ENCODE data around the gene ZNF695.

ZNF695 gene

DNA sequence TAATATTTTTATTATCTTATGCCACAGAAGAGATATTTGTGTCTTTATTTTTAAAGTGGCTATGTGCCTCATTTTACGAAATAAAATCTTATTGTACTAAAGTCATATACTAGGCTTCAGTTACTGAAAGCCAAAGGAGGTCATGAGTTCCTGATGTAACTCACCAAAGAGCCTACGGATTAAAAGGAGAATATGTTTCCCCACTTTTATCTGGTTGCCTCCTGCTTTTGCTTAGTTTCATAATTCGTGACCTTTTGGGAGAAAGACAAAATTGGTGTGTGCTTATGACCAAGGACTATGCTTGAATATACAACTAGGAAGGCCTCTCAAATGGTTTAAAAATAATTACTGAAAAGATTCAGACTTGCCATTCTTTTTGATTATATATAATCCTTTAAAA lies 57.9 kb downstream of the ZNF695 start:
- TF ChIP-seq CREB1 (IDR thresholded peaks at IDR 0.05; ENCODE audit: low read depth) (no peak), EP300 (IDR thresholded peaks at IDR 0.05; ENCODE audit: borderline replicate concordance) (no peak), TEAD4 (IDR thresholded peaks at IDR 0.05) (no peak), NFIC (IDR thresholded peaks at IDR 0.05) (no peak), CEBPB (IDR thresholded peaks at IDR 0.05) (no peak), ZBTB7A (IDR thresholded peaks at IDR 0.05; ENCODE audit: low read depth) (no peak), TAF1 (IDR thresholded peaks at IDR 0.05; ENCODE audit: low read depth) (no peak), TCF12 (IDR thresholded peaks at IDR 0.05; ENCODE audit: low read depth) (no peak), EGR1 (IDR thresholded peaks at IDR 0.05) (no peak), YY1 (IDR thresholded peaks at IDR 0.05; ENCODE audit: low read depth) (no peak), RAD21 (IDR thresholded peaks at IDR 0.05; ENCODE audit: low read depth) (no peak), FOXM1 (IDR thresholded peaks at IDR 0.05; ENCODE audit: borderline replicate concordance, low read depth) (no peak)
- TF ChIP-seq, protein P1, sequence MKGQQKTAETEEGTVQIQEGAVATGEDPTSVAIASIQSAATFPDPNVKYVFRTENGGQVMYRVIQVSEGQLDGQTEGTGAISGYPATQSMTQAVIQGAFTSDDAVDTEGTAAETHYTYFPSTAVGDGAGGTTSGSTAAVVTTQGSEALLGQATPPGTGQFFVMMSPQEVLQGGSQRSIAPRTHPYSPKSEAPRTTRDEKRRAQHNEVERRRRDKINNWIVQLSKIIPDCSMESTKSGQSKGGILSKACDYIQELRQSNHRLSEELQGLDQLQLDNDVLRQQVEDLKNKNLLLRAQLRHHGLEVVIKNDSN (IDR thresholded peaks at IDR 0.05): no peak
- TF ChIP-seq, protein P2, sequence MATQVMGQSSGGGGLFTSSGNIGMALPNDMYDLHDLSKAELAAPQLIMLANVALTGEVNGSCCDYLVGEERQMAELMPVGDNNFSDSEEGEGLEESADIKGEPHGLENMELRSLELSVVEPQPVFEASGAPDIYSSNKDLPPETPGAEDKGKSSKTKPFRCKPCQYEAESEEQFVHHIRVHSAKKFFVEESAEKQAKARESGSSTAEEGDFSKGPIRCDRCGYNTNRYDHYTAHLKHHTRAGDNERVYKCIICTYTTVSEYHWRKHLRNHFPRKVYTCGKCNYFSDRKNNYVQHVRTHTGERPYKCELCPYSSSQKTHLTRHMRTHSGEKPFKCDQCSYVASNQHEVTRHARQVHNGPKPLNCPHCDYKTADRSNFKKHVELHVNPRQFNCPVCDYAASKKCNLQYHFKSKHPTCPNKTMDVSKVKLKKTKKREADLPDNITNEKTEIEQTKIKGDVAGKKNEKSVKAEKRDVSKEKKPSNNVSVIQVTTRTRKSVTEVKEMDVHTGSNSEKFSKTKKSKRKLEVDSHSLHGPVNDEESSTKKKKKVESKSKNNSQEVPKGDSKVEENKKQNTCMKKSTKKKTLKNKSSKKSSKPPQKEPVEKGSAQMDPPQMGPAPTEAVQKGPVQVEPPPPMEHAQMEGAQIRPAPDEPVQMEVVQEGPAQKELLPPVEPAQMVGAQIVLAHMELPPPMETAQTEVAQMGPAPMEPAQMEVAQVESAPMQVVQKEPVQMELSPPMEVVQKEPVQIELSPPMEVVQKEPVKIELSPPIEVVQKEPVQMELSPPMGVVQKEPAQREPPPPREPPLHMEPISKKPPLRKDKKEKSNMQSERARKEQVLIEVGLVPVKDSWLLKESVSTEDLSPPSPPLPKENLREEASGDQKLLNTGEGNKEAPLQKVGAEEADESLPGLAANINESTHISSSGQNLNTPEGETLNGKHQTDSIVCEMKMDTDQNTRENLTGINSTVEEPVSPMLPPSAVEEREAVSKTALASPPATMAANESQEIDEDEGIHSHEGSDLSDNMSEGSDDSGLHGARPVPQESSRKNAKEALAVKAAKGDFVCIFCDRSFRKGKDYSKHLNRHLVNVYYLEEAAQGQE (IDR thresholded peaks at IDR 0.05; ENCODE audit: low read depth): no peak
- TF ChIP-seq, protein P3, sequence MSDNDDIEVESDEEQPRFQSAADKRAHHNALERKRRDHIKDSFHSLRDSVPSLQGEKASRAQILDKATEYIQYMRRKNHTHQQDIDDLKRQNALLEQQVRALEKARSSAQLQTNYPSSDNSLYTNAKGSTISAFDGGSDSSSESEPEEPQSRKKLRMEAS (IDR thresholded peaks at IDR 0.05): no peak

DNA sequence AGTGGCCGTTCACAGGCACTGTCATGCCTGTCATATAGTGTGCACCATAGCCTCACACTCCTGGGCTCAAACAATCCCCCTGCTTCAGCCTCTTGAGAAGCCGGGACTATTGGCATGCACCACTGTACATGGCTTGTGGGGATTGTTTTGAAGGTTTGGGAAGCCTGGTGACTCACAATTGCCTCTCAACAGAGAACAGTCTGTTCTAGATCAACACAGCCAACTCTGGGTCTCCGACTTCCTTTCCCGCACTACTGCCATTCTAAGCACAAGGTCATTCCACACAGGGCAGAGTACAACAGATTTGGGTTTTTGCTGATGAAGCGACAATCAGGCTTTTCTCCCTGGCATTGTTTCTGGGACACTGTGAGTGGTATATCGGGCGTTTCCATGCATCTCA lies 60.6 kb downstream of the ZNF695 start:
- TF ChIP-seq NFIC (IDR thresholded peaks at IDR 0.05): no peak

DNA sequence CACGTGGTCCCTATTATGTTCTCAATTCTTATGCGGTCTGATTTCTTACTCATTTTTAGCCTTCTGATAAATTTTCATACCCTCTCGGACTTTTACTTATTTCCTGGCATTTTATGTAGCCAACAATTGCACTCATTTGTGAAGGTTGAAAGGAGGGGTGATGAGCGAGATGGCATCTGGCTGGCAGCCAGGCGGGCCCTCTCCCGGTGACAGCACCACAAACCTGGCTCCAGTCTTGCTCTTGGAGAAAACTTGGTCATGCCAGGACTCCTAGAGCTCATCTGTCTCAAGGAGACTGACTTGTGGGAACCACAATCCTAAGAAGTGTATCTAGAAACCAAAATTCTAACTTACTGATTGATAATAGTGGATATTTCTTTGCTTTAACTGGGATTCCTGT lies 61.5 kb downstream of the ZNF695 start:
- TF ChIP-seq YY1 (IDR thresholded peaks at IDR 0.05; ENCODE audit: low read depth): no peak
- no peak for TF ChIP-seq TEAD4 (IDR thresholded peaks at IDR 0.05)
- TF ChIP-seq RAD21 (IDR thresholded peaks at IDR 0.05; ENCODE audit: low read depth): no peak
- no peak for TF ChIP-seq EP300 (IDR thresholded peaks at IDR 0.05; ENCODE audit: borderline replicate concordance)
- TF ChIP-seq CEBPB (IDR thresholded peaks at IDR 0.05): no peak
- TF ChIP-seq TCF12 (IDR thresholded peaks at IDR 0.05; ENCODE audit: low read depth): no peak
- TF ChIP-seq ZBTB7A (IDR thresholded peaks at IDR 0.05; ENCODE audit: low read depth): no peak
- TF ChIP-seq, protein P2 (IDR thresholded peaks at IDR 0.05; ENCODE audit: low read depth): no peak
- TF ChIP-seq NFIC (IDR thresholded peaks at IDR 0.05): no peak

Data from Ishikawa (cell line).